GM19023 (cell line): ENCODE results near the gene OR6V1.
"Not testable (repeated sequence)": the region's sequence is repeated elsewhere in the genome, so short reads cannot be mapped to it uniquely, and the experiment has no call there.

Experiments used
- ATAC-seq: cut with Tn5 transposase; IDR thresholded peaks from one replicate; pipeline ENCODE4 v1.9.1; 2021; ENCODE audit warnings: mild to moderate bottlenecking, moderate library complexity; ENCODE audit not compliant: unreplicated experiment

Gene OR6V1

GRCh38 chr7:143042159-143042789 is 9.9 kb upstream of the OR6V1 start:
- ATAC-seq, result no peak

GRCh38 chr7:143042790-143043271 is 9.3 kb upstream of the OR6V1 start:
- ATAC-seq, result no peak

GRCh38 chr7:143043391-143043790 is 8.8 kb upstream of the OR6V1 start:
- ATAC-seq, result no peak

- no peak for ATAC-seq
Observed at GRCh38 chr7:143046426-143046851, 5.7 kb upstream of the OR6V1 start.

GRCh38 chr7:143047326-143047725 is 4.8 kb upstream of the OR6V1 start:
- no peak for ATAC-seq

- no peak for ATAC-seq
Observed at GRCh38 chr7:143048827-143049226, 3.3 kb upstream of the OR6V1 start.

- ATAC-seq, result no peak
Observed at GRCh38 chr7:143049362-143049761, 2.8 kb upstream of the OR6V1 start.

GRCh38 chr7:143050931-143051330 is 1.2 kb upstream of the OR6V1 start:
- ATAC-seq, result no peak

GRCh38 chr7:143054621-143055020 is 2.5 kb downstream of the OR6V1 start:
- no peak for ATAC-seq

- ATAC-seq, result no peak
Observed at GRCh38 chr7:143055754-143056153, 3.6 kb downstream of the OR6V1 start.

- ATAC-seq, result no peak
Observed at GRCh38 chr7:143063741-143064140, 11.6 kb downstream of the OR6V1 start.

GRCh38 chr7:143068446-143068845 is 16.3 kb downstream of the OR6V1 start:
- no peak for ATAC-seq

- no peak for ATAC-seq
Observed at GRCh38 chr7:143069912-143070500, 17.9 kb downstream of the OR6V1 start.

GRCh38 chr7:143073556-143073955 is 21.4 kb downstream of the OR6V1 start:
- no peak for ATAC-seq

- no peak for ATAC-seq
Observed at GRCh38 chr7:143074141-143074540, 22.0 kb downstream of the OR6V1 start.

- ATAC-seq, result no peak
Observed at GRCh38 chr7:143085109-143085508, 33.0 kb downstream of the OR6V1 start.

GRCh38 chr7:143085610-143086009 is 33.5 kb downstream of the OR6V1 start:
- ATAC-seq, result not testable (repeated sequence)

- not testable (repeated sequence) for ATAC-seq
Observed at GRCh38 chr7:143088549-143089231, 36.5 kb downstream of the OR6V1 start.

- no peak for ATAC-seq
Observed at GRCh38 chr7:143096146-143096545, 44.0 kb downstream of the OR6V1 start.

- not testable (repeated sequence) for ATAC-seq
Observed at GRCh38 chr7:143099579-143099978, 47.4 kb downstream of the OR6V1 start.
